Measurements from ENCODE around the gene MARK4. TPM values are rescaled to one million over a fixed set of nuclear protein-coding genes. Genes with fewer than 3 reads are reported as not detected.

Gene MARK4
- polyA plus RNA-seq, 1 donor (not counting 4 experiments of a cell fraction or from before 2014, with no cell fraction given): 19.7 TPM

DNA sequence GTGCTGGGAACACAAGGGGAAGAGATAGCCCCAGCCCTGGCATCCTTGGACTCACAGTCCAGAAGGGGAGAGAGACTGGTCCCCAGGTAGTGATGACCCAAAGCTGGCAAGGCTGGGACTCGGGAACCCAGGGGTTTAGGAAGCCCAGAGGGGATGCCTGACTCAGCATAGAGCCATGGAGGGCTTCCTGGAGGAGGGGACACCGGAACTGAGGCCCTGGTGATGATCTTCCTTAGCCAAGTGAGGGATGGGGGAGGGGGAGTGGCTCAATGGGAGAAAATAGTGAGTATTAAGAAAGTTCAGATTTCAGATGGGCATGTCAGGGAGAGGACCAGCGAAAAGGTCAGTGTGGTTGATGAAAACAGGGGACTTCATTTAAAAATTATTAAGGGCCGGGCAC lies 32.6 kb upstream of the MARK4 start:
- dilution Hi-C loops (cut with MboI; ENCODE audit: extremely low pct_ligation_motif_present, low sequenced_read_pairs): no loop called here
- H3K4me2 ChIP-seq (ENCODE audit: control insufficient read depth, extremely low read depth, insufficient read depth, low read depth, low read length): no peak overlapping the region
- H4K20me1 ChIP-seq (ENCODE audit: control insufficient read depth, extremely low read depth, insufficient read depth, low read length): no peaks in the 10 kb centered on the region
- H3K4me3 ChIP-seq (ENCODE audit: control insufficient read depth in 2 of 3, extremely low read depth in 1 of 3, insufficient read depth in 2 of 3, low read depth in 1 of 3, low read length in 3 of 3): no peak overlapping the region
- H3K27ac ChIP-seq (ENCODE audit: control insufficient read depth, insufficient read depth, low read length): no peak overlapping the region
- H3K9me3 ChIP-seq (ENCODE audit: control insufficient read depth, low read depth, low read length): no peaks in the 10 kb centered on the region
- FAIRE-seq: no peak
- no peaks in the 10 kb centered on the region for H3K79me2 ChIP-seq (ENCODE audit: control insufficient read depth, insufficient read depth, low read length)
- DNase-seq (ENCODE audit: low read depth, low spot score): no peak
- H3K36me3 ChIP-seq (ENCODE audit: control insufficient read depth in 2 of 2, extremely low read depth in 1 of 2, insufficient read depth in 2 of 2, low read length in 2 of 2): no peaks in the 10 kb centered on the region
- H2AFZ ChIP-seq (ENCODE audit: control insufficient read depth, low read length): no peak overlapping the region
- no peak overlapping the region for H3K9ac ChIP-seq (ENCODE audit: control insufficient read depth, extremely low read depth, insufficient read depth, low read length)
- peaks cover 9% of the 10 kb centered on the region for H3K4me1 ChIP-seq (ENCODE audit: control insufficient read depth, extremely low read depth, insufficient read depth, low read length)
- TF ChIP-seq, protein P1, sequence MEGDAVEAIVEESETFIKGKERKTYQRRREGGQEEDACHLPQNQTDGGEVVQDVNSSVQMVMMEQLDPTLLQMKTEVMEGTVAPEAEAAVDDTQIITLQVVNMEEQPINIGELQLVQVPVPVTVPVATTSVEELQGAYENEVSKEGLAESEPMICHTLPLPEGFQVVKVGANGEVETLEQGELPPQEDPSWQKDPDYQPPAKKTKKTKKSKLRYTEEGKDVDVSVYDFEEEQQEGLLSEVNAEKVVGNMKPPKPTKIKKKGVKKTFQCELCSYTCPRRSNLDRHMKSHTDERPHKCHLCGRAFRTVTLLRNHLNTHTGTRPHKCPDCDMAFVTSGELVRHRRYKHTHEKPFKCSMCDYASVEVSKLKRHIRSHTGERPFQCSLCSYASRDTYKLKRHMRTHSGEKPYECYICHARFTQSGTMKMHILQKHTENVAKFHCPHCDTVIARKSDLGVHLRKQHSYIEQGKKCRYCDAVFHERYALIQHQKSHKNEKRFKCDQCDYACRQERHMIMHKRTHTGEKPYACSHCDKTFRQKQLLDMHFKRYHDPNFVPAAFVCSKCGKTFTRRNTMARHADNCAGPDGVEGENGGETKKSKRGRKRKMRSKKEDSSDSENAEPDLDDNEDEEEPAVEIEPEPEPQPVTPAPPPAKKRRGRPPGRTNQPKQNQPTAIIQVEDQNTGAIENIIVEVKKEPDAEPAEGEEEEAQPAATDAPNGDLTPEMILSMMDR (optimal IDR thresholded peaks at IDR 0.05 in 1 of 3, IDR thresholded peaks at IDR 0.05 in 1 of 3, conservative IDR thresholded peaks at IDR 0.05 in 1 of 3; ENCODE audit: extremely low read depth in 1 of 3, insufficient read depth in 2 of 3, low read length in 3 of 3): no peak
- TF ChIP-seq EZH2 (IDR thresholded peaks at IDR 0.05; ENCODE audit: low read length): no peak
- no peaks in the 10 kb centered on the region for H3K9me1 ChIP-seq (ENCODE audit: control insufficient read depth, extremely low read depth, insufficient read depth, low read length)
- no peaks in the 10 kb centered on the region for H3K27me3 ChIP-seq (ENCODE audit: control insufficient read depth, extremely low read depth, insufficient read depth, low read length)

DNA sequence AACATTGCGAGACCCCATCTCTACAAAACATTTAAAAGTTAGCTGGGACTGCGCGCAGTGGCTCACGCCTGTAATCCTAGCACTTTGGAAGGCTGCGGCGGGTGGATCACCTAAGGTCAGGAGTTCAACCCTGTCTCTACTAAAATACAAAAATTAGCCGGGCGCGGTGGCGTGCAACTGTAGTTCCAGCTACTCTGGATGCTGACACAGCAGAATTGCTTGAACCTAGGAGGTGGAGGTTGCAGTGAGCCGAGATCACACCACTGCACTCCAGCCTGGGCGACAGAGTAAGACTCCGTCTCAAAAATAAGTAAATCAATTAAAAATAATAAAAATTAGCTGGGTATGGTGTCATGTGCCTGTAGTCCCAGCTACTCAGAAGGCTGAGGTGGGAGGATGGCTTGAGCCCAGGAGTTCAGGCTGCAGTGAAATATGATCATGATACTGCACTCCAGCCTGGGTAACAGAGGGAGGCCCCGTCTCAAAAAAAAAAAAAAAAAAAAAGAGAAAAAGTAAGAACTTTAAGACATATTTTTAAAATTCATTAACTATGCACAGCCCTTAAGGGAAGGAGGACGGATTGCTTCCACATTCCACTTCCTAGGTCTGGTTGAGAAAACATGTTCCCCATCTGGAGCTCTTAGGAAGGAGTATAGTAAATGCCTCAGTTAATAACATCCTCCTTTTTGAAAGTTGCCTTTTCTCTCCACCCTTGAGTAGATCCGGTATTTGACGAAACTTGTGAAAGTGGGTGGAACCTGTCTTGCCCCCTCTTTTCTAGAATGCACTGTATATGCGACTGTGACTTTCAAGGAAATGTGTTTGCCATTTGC lies 31.9 kb upstream of the MARK4 start:
- H3K27me3 ChIP-seq (ENCODE audit: control insufficient read depth, extremely low read depth, insufficient read depth, low read length): no peaks in the 10 kb centered on the region
- peaks cover 9% of the 10 kb centered on the region for H3K4me1 ChIP-seq (ENCODE audit: control insufficient read depth, extremely low read depth, insufficient read depth, low read length)
- no peak overlapping the region for H3K27ac ChIP-seq (ENCODE audit: control insufficient read depth, insufficient read depth, low read length)
- TF ChIP-seq, protein P1 (optimal IDR thresholded peaks at IDR 0.05 in 1 of 3, IDR thresholded peaks at IDR 0.05 in 1 of 3, conservative IDR thresholded peaks at IDR 0.05 in 1 of 3; ENCODE audit: extremely low read depth in 1 of 3, insufficient read depth in 2 of 3, low read length in 3 of 3): no peak
- no peak for TF ChIP-seq EZH2 (IDR thresholded peaks at IDR 0.05; ENCODE audit: low read length)
- no peak overlapping the region for H3K9ac ChIP-seq (ENCODE audit: control insufficient read depth, extremely low read depth, insufficient read depth, low read length)
- no peaks in the 10 kb centered on the region for H3K36me3 ChIP-seq (ENCODE audit: control insufficient read depth in 2 of 2, extremely low read depth in 1 of 2, insufficient read depth in 2 of 2, low read length in 2 of 2)
- dilution Hi-C loops (cut with MboI; ENCODE audit: extremely low pct_ligation_motif_present, low sequenced_read_pairs): no loop called here
- no peaks in the 10 kb centered on the region for H4K20me1 ChIP-seq (ENCODE audit: control insufficient read depth, extremely low read depth, insufficient read depth, low read length)
- DNase-seq (ENCODE audit: low read depth, low spot score) (no peak), FAIRE-seq (no peak)
- H3K4me2 ChIP-seq (ENCODE audit: control insufficient read depth, extremely low read depth, insufficient read depth, low read depth, low read length): no peak overlapping the region
- H3K9me3 ChIP-seq (ENCODE audit: control insufficient read depth, low read depth, low read length): no peaks in the 10 kb centered on the region
- no peak overlapping the region for H3K4me3 ChIP-seq (ENCODE audit: control insufficient read depth in 2 of 3, extremely low read depth in 1 of 3, insufficient read depth in 2 of 3, low read depth in 1 of 3, low read length in 3 of 3)
- H3K79me2 ChIP-seq (ENCODE audit: control insufficient read depth, insufficient read depth, low read length): no peaks in the 10 kb centered on the region
- H2AFZ ChIP-seq (ENCODE audit: control insufficient read depth, low read length): no peak overlapping the region
- no peaks in the 10 kb centered on the region for H3K9me1 ChIP-seq (ENCODE audit: control insufficient read depth, extremely low read depth, insufficient read depth, low read length)
